HG03460 (cell line): Measurements from ENCODE around the gene LRRC1.

Experiments used
- ATAC-seq: cut with Tn5 transposase; IDR thresholded peaks from one replicate; pipeline ENCODE4 v1.9.1; 2021; ENCODE audit not compliant: unreplicated experiment

The LRRC1 gene

GRCh38 chr6:53845280-53846195 lies 50.7 kb downstream of the LRRC1 start:
- no peak for ATAC-seq

GRCh38 chr6:53846250-53846649 lies 51.4 kb downstream of the LRRC1 start:
- no peak for ATAC-seq

GRCh38 chr6:53847796-53848314 lies 53.0 kb downstream of the LRRC1 start:
- no peak for ATAC-seq

- ATAC-seq: no peak
Measured at GRCh38 chr6:53850527-53850926, 55.7 kb downstream of the LRRC1 start.

- no peak for ATAC-seq
Measured at GRCh38 chr6:53851561-53851960, 56.8 kb downstream of the LRRC1 start.

- no peak for ATAC-seq
Measured at GRCh38 chr6:53852805-53853204, 58.0 kb downstream of the LRRC1 start.

GRCh38 chr6:53854843-53855567 lies 60.2 kb downstream of the LRRC1 start:
- peak; percentile 97 for ATAC-seq

- ATAC-seq: no peak
Measured at GRCh38 chr6:53855940-53856339, 61.1 kb downstream of the LRRC1 start.

- ATAC-seq: no peak
Measured at GRCh38 chr6:53857318-53858094, 62.7 kb downstream of the LRRC1 start.

GRCh38 chr6:53858196-53858595 lies 63.4 kb downstream of the LRRC1 start:
- no peak for ATAC-seq

GRCh38 chr6:53858913-53859312 lies 64.1 kb downstream of the LRRC1 start:
- ATAC-seq: no peak

- ATAC-seq: no peak
Measured at GRCh38 chr6:53860511-53860910, 65.7 kb downstream of the LRRC1 start.

GRCh38 chr6:53861518-53861917 lies 66.7 kb downstream of the LRRC1 start:
- ATAC-seq: no peak

GRCh38 chr6:53862662-53863462 lies 68.1 kb downstream of the LRRC1 start:
- ATAC-seq: no peak

GRCh38 chr6:53864781-53865180 lies 70.0 kb downstream of the LRRC1 start:
- no peak for ATAC-seq

- no peak for ATAC-seq
Measured at GRCh38 chr6:53866226-53866625, 71.4 kb downstream of the LRRC1 start.

- ATAC-seq: no peak
Measured at GRCh38 chr6:53868626-53869025, 73.8 kb downstream of the LRRC1 start.

- no peak for ATAC-seq
Measured at GRCh38 chr6:53869964-53870363, 75.2 kb downstream of the LRRC1 start.

GRCh38 chr6:53873922-53874321 lies 79.1 kb downstream of the LRRC1 start:
- ATAC-seq: no peak

- ATAC-seq: no peak
Measured at GRCh38 chr6:53874964-53875363, 80.2 kb downstream of the LRRC1 start.
